ENCODE data around the gene COL25A1.
A peak's percentile ranks its signal among the peaks of the same experiment; 100 is the strongest.

The COL25A1 gene

GRCh38 chr4:109296527-109296926, 5.9 kb downstream of the COL25A1 start:
- Mint-ChIP-seq H3K4me3 (no peak overlapping the region), H3K9me3 (no peaks in the 10 kb centered on the region), H3K27ac (no peak overlapping the region), H3K36me3 (ENCODE audit: low read depth) (peaks cover 26% of the 10 kb centered on the region), H3K4me1 (peaks cover 35% of the 10 kb centered on the region), H3K27me3 (ENCODE audit: low read depth) (peaks cover 9% of the 10 kb centered on the region)
- no peak for TF ChIP-seq CTCF (IDR thresholded peaks at IDR 0.05; ENCODE audit: unreplicated experiment in 3 of 3)

- Mint-ChIP-seq H3K4me3 (no peak overlapping the region), H3K36me3 (ENCODE audit: low read depth) (peaks cover 30% of the 10 kb centered on the region), H3K4me1 (peaks cover 28% of the 10 kb centered on the region), H3K27me3 (ENCODE audit: low read depth) (no peaks in the 10 kb centered on the region), H3K9me3 (no peaks in the 10 kb centered on the region), H3K27ac (no peak overlapping the region)
- TF ChIP-seq CTCF (IDR thresholded peaks at IDR 0.05; ENCODE audit: unreplicated experiment in 3 of 3): no peak
Measured at GRCh38 chr4:109295081-109295480, 7.4 kb downstream of the COL25A1 start.

- peaks cover 22% of the 10 kb centered on the region for H3K4me1 Mint-ChIP-seq
- TF ChIP-seq CTCF (IDR thresholded peaks at IDR 0.05; ENCODE audit: unreplicated experiment in 3 of 3): no peak
- peaks cover 30% of the 10 kb centered on the region for H3K36me3 Mint-ChIP-seq (ENCODE audit: low read depth)
- no peaks in the 10 kb centered on the region for H3K9me3 Mint-ChIP-seq
- H3K4me3 Mint-ChIP-seq: no peak overlapping the region
- H3K27me3 Mint-ChIP-seq (ENCODE audit: low read depth): no peaks in the 10 kb centered on the region
- no peak overlapping the region for H3K27ac Mint-ChIP-seq
Measured at GRCh38 chr4:109294468-109295020, 7.9 kb downstream of the COL25A1 start.

GRCh38 chr4:109294006-109294405, 8.5 kb downstream of the COL25A1 start:
- H3K27ac Mint-ChIP-seq: no peak overlapping the region
- H3K4me1 Mint-ChIP-seq: peaks cover 22% of the 10 kb centered on the region
- H3K27me3 Mint-ChIP-seq (ENCODE audit: low read depth): no peaks in the 10 kb centered on the region
- peak in 2 of 3 experiments; percentile 12 to 29 for TF ChIP-seq CTCF (IDR thresholded peaks at IDR 0.05; ENCODE audit: unreplicated experiment in 3 of 3)
- H3K4me3 Mint-ChIP-seq: no peak overlapping the region
- no peaks in the 10 kb centered on the region for H3K9me3 Mint-ChIP-seq
- H3K36me3 Mint-ChIP-seq (ENCODE audit: low read depth): peaks cover 30% of the 10 kb centered on the region

- H3K4me1 Mint-ChIP-seq: peaks cover 24% of the 10 kb centered on the region
- H3K9me3 Mint-ChIP-seq: no peaks in the 10 kb centered on the region
- no peak overlapping the region for H3K4me3 Mint-ChIP-seq
- no peak overlapping the region for H3K27ac Mint-ChIP-seq
- TF ChIP-seq CTCF (IDR thresholded peaks at IDR 0.05; ENCODE audit: unreplicated experiment in 3 of 3): no peak
- peaks cover 27% of the 10 kb centered on the region for H3K36me3 Mint-ChIP-seq (ENCODE audit: low read depth)
- no peaks in the 10 kb centered on the region for H3K27me3 Mint-ChIP-seq (ENCODE audit: low read depth)
Measured at GRCh38 chr4:109291707-109292238, 10.7 kb downstream of the COL25A1 start.

GRCh38 chr4:109290918-109291317, 11.5 kb downstream of the COL25A1 start:
- Mint-ChIP-seq H3K27me3 (ENCODE audit: low read depth) (no peaks in the 10 kb centered on the region), H3K4me3 (no peak overlapping the region), H3K9me3 (no peaks in the 10 kb centered on the region), H3K36me3 (ENCODE audit: low read depth) (peaks cover 25% of the 10 kb centered on the region), H3K4me1 (peaks cover 29% of the 10 kb centered on the region), H3K27ac (no peak overlapping the region)
- no peak for TF ChIP-seq CTCF (IDR thresholded peaks at IDR 0.05; ENCODE audit: unreplicated experiment in 3 of 3)
